Caco-2 (cell line): ENCODE data around the gene TSPYL2. TPM values are rescaled to one million over a fixed set of nuclear protein-coding genes. Genes with fewer than 3 reads are reported as not detected.

Source experiments
- BruUV-seq: library from RNA; stranded (reverse); fragments of 400-500 nt; replicated peaks from 2 replicates; lab custom pipeline; 2021; lab: Mats Ljungman, UMichigan
- CTCF ChIA-PET: fragments of 300-600 bp; sonication (Branson Sonifier 250); formaldehyde crosslinking; loops from one replicate; lab custom pipeline; 2022; ENCODE audit warnings: antibody characterized with exemption; lab: Charles Lee
- POLR2A ChIA-PET: fragments of 300-600 bp; sonication (Branson Sonifier 250); formaldehyde crosslinking; loops from one replicate; lab custom pipeline; 2022; ENCODE audit warnings: antibody characterized with exemption; lab: Charles Lee
- DNase-seq, 2 experiments: peaks; one replicate each; pipeline versions ENCODE4 v3.0.0 to v3.0.0-alpha.2; 2020 to 2022
- H3K27me3 ChIP-seq: replicated peaks from 2 replicates; pipeline ENCODE4 v1.6.0; 2011; ENCODE audit warnings: low read length; ENCODE audit not compliant: control insufficient read depth, insufficient read depth
- H3K36me3 ChIP-seq: 2 replicates; pipeline ENCODE4 v1.5.1; 2011; ENCODE audit warnings: low read length; ENCODE audit not compliant: control insufficient read depth, insufficient read depth
- H3K4me1 ChIP-seq: fragments of 250-450 bp; sonication (Bioruptor Pico); 2 replicates; pipeline ENCODE4 v1.5.1; 2020; ENCODE audit warnings: mild to moderate bottlenecking
- H3K4me3 ChIP-seq: 2 replicates; pipeline ENCODE4 v1.5.1; 2011; ENCODE audit warnings: low read depth, mild to moderate bottlenecking, control low read depth, low read length
- H3K9me3 ChIP-seq: fragments of 250-450 bp; sonication (Bioruptor Pico); 2 replicates; pipeline ENCODE4 v1.5.1; 2020; ENCODE audit warnings: mild to moderate bottlenecking, moderate library complexity
- H3K27ac Mint-ChIP-seq: one replicate; pipeline ENCODE4 v1.8.0; 2022; ENCODE audit warnings: mixed read lengths; ENCODE audit not compliant: unreplicated experiment
- H3K27me3 Mint-ChIP-seq: one replicate; pipeline ENCODE4 v1.8.0; 2022; ENCODE audit warnings: mixed read lengths; ENCODE audit not compliant: insufficient read depth, unreplicated experiment
- H3K36me3 Mint-ChIP-seq: one replicate; pipeline ENCODE4 v1.8.0; 2022; ENCODE audit warnings: mild to moderate bottlenecking, mixed read lengths; ENCODE audit not compliant: insufficient read depth, unreplicated experiment
- H3K4me1 Mint-ChIP-seq: one replicate; pipeline ENCODE4 v1.8.0; 2022; ENCODE audit warnings: low read depth, mixed read lengths; ENCODE audit not compliant: unreplicated experiment
- H3K4me3 Mint-ChIP-seq: one replicate; pipeline ENCODE4 v1.8.0; 2022; ENCODE audit warnings: mild to moderate bottlenecking, moderate library complexity, mixed read lengths; ENCODE audit not compliant: unreplicated experiment
- H3K9me3 Mint-ChIP-seq: one replicate; pipeline ENCODE4 v1.8.0; 2022; ENCODE audit warnings: mixed read lengths; ENCODE audit not compliant: unreplicated experiment
- CTCF ChIP-seq, 2 experiments: fragments of 200-600 bp in 1 of 2; IDR thresholded peaks; 1 replicate in 1 of 2; 2 replicates in 1 of 2; pipeline versions ENCODE4 v1.5.1 to v1.8.0; 2011 to 2022; ENCODE audit warnings: antibody characterized with exemption in 1 of 2, control low read depth in 1 of 2, inconsistent platforms in 1 of 2, low read depth in 1 of 2, low read length in 1 of 2, mild to moderate bottlenecking in 1 of 2, moderate library complexity in 1 of 2; ENCODE audit not compliant: insufficient read depth in 1 of 2, severe bottlenecking in 1 of 2, unreplicated experiment in 1 of 2
- intact Hi-C: fragments of 100-400 bp; cut with micrococcal nuclease; formaldehyde crosslinking; loops from one replicate; pipeline ENCODE4 v1.10.0; 2022; ENCODE audit not compliant: unreplicated experiment
- total RNA-seq: library from RNA; stranded (reverse); gene quantifications from 2 replicates; pipeline ENCODE4 v1.2.3, GENCODE V29; 2022

Gene TSPYL2
- total RNA-seq, 1 experiment from 2014 or later = 30.9 TPM

GRCh38 chrX:53126377-53126776 lies 44.2 kb downstream of the TSPYL2 start:
- no peak for DNase-seq
- TF ChIP-seq CTCF (IDR thresholded peaks at IDR 0.05; ENCODE audit: insufficient read depth in 1 of 2, low read depth in 1 of 2, low read length in 1 of 2, severe bottlenecking in 1 of 2, unreplicated experiment in 1 of 2) = no peak
- Histone ChIP-seq H3K4me3 (no peak overlapping the region), H3K4me1 (no peaks in the 10 kb centered on the region), H3K36me3 (no peaks in the 10 kb centered on the region), H3K9me3 (no peaks in the 10 kb centered on the region), H3K27me3 (no peaks in the 10 kb centered on the region)
- intact Hi-C loops = no loop called here
- Mint-ChIP-seq H3K36me3 (peaks cover 5% of the 10 kb centered on the region), H3K9me3 (no peaks in the 10 kb centered on the region), H3K4me1 (no peaks in the 10 kb centered on the region), H3K27me3 (no peaks in the 10 kb centered on the region), H3K27ac (no peak overlapping the region), H3K4me3 (no peak overlapping the region)
- POLR2A ChIA-PET = no interaction called here
- CTCF ChIA-PET = no interaction called here
- BruUV-seq = no TSS peak

GRCh38 chrX:53128097-53128749 lies 46.1 kb downstream of the TSPYL2 start:
- Mint-ChIP-seq H3K27me3 (no peaks in the 10 kb centered on the region), H3K9me3 (no peaks in the 10 kb centered on the region), H3K4me3 (no peak overlapping the region), H3K27ac (no peak overlapping the region), H3K36me3 (peaks cover 5% of the 10 kb centered on the region), H3K4me1 (no peaks in the 10 kb centered on the region)
- DNase-seq = no peak
- H3K9me3 ChIP-seq = no peaks in the 10 kb centered on the region
- H3K27me3 ChIP-seq = no peaks in the 10 kb centered on the region
- no peak overlapping the region for H3K4me3 ChIP-seq
- H3K36me3 ChIP-seq = no peaks in the 10 kb centered on the region
- no peaks in the 10 kb centered on the region for H3K4me1 ChIP-seq
- no TSS peak for BruUV-seq
- intact Hi-C loops = no loop called here
- ChIA-PET CTCF (no interaction called here), POLR2A (no interaction called here)
- TF ChIP-seq CTCF (IDR thresholded peaks at IDR 0.05; ENCODE audit: insufficient read depth in 1 of 2, low read depth in 1 of 2, low read length in 1 of 2, severe bottlenecking in 1 of 2, unreplicated experiment in 1 of 2) = no peak

DNA sequence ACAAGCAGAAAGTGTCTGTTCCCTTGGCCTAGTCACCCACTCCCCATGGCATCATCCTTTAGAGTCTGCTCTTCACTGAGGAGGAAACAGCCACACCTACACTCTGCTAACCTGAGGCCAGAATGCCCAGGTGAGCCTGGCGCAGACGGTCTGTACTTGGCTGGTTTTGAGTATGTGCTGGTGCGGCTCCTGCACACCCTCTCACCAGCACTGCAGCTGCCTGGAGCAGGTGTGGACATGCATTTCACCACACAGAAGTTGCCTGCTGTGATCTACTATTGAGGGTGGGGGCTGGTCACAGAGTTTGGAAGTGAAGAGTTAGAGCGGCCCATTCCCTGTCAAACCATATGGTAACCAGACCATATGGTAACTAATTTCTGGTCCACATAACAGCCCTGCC lies 51.2 kb downstream of the TSPYL2 start:
- Mint-ChIP-seq H3K4me3 (no peak overlapping the region), H3K4me1 (no peaks in the 10 kb centered on the region), H3K27me3 (no peaks in the 10 kb centered on the region), H3K27ac (no peak overlapping the region), H3K36me3 (no peaks in the 10 kb centered on the region), H3K9me3 (no peaks in the 10 kb centered on the region)
- H3K4me3 ChIP-seq = no peak overlapping the region
- H3K9me3 ChIP-seq = no peaks in the 10 kb centered on the region
- no peaks in the 10 kb centered on the region for H3K27me3 ChIP-seq
- H3K4me1 ChIP-seq = no peaks in the 10 kb centered on the region
- intact Hi-C loops = no loop called here
- DNase-seq = no peak
- POLR2A ChIA-PET = no interaction called here
- H3K36me3 ChIP-seq = no peaks in the 10 kb centered on the region
- no TSS peak for BruUV-seq
- TF ChIP-seq CTCF (IDR thresholded peaks at IDR 0.05; ENCODE audit: insufficient read depth in 1 of 2, low read depth in 1 of 2, low read length in 1 of 2, severe bottlenecking in 1 of 2, unreplicated experiment in 1 of 2) = no peak
- CTCF ChIA-PET = interaction anchor here (0.6 kb wide), 1 partner anchor 15 kb away, joined by 5 read pairs; no protein-coding TSS in a partner anchor
